Hematopoietic multipotent progenitor cell treated with erythropoietin and hydrocortisone succinate and interleukin-3 and kit ligand, for 4 days (in vitro differentiated cells): ENCODE measurements around the gene BRINP3.
"Not testable (repeated sequence)": the region's sequence is repeated elsewhere in the genome, so short reads cannot be mapped to it uniquely, and the experiment has no call there.

Source experiments
- DNase-seq: peaks from one replicate; pipeline ENCODE4 v3.0.0-alpha.2; 2015

The BRINP3 gene

GRCh38 chr1:190477762-190478148 lies at the start of gene BRINP3:
Gene BRINP3 (minus strand): TSS chr1:190477864.
- no peak for DNase-seq

GRCh38 chr1:190511554-190511953 lies 33.9 kb upstream of the BRINP3 start:
- DNase-seq, result no peak

- DNase-seq, result no peak
Measured at GRCh38 chr1:190507357-190507756, 29.7 kb upstream of the BRINP3 start.

- DNase-seq, result not testable (repeated sequence)
Measured at GRCh38 chr1:190504539-190504938, 26.9 kb upstream of the BRINP3 start.

- no peak for DNase-seq
Measured at GRCh38 chr1:190497565-190497964, 19.9 kb upstream of the BRINP3 start.

GRCh38 chr1:190494451-190494850 lies 16.8 kb upstream of the BRINP3 start:
- no peak for DNase-seq

- no peak for DNase-seq
Measured at GRCh38 chr1:190491404-190491803, 13.7 kb upstream of the BRINP3 start.

GRCh38 chr1:190484045-190484444 lies 6.4 kb upstream of the BRINP3 start:
- DNase-seq, result no peak

GRCh38 chr1:190480231-190480630 lies 2.6 kb upstream of the BRINP3 start:
- no peak for DNase-seq

- no peak for DNase-seq
Measured at GRCh38 chr1:190479516-190479915, 1.9 kb upstream of the BRINP3 start.

GRCh38 chr1:190479050-190479397 lies 1.4 kb upstream of the BRINP3 start:
- no peak for DNase-seq

- DNase-seq, result peak; percentile 13
Measured at GRCh38 chr1:190478149-190479049, 735 bp upstream of the BRINP3 start.

- DNase-seq, result no peak
Measured at GRCh38 chr1:190476806-190477205, 858 bp downstream of the BRINP3 start.

GRCh38 chr1:190476321-190476720 lies 1.3 kb downstream of the BRINP3 start:
- no peak for DNase-seq

GRCh38 chr1:190475421-190476141 lies 2.1 kb downstream of the BRINP3 start:
- DNase-seq, result no peak

- DNase-seq, result no peak
Measured at GRCh38 chr1:190474650-190475211, 2.9 kb downstream of the BRINP3 start.

GRCh38 chr1:190474010-190474409 lies 3.7 kb downstream of the BRINP3 start:
- DNase-seq, result no peak

GRCh38 chr1:190472494-190472893 lies 5.2 kb downstream of the BRINP3 start:
- DNase-seq, result no peak

GRCh38 chr1:190472042-190472441 lies 5.6 kb downstream of the BRINP3 start:
- no peak for DNase-seq

- no peak for DNase-seq
Measured at GRCh38 chr1:190464690-190465089, 13.0 kb downstream of the BRINP3 start.

- no peak for DNase-seq
Measured at GRCh38 chr1:190456129-190456528, 21.5 kb downstream of the BRINP3 start.

GRCh38 chr1:190455631-190456030 lies 22.0 kb downstream of the BRINP3 start:
- no peak for DNase-seq

GRCh38 chr1:190453550-190453949 lies 24.1 kb downstream of the BRINP3 start:
- peak; percentile 12 for DNase-seq

- no peak for DNase-seq
Measured at GRCh38 chr1:190452272-190452848, 25.3 kb downstream of the BRINP3 start.
